NT2/D1 (cell line): ENCODE results near the gene SLC5A1.

Experiments used
- SUZ12 ChIP-seq: IDR thresholded peaks from 2 replicates; pipeline ENCODE4 v1.6.1; 2011; ENCODE audit not compliant: insufficient read length, insufficient read depth; ENCODE audit errors: extremely low read depth
- YY1 ChIP-seq: IDR thresholded peaks from 2 replicates; pipeline ENCODE4 v1.6.1; 2011; ENCODE audit not compliant: insufficient read length, insufficient read depth
- ZNF274 ChIP-seq: IDR thresholded peaks from 2 replicates; pipeline ENCODE4 v1.6.1; 2011; ENCODE audit warnings: mild to moderate bottlenecking, low read depth, low read length

GRCh38 chr22:32052936-32053791 lies 10.1 kb downstream of the SLC5A1 start:
- TF ChIP-seq ZNF274: no peak
- TF ChIP-seq SUZ12: no peak
- TF ChIP-seq YY1: no peak
